Parathyroid adenoma (tissue), 2 donors: Measurements from ENCODE around the gene BCKDK.

Experiments used
- H2AFZ ChIP-seq: fragments of 300-600 bp; sonication (generic); one replicate; pipeline ENCODE4 v1.7.0; 2017; ENCODE audit warnings: antibody characterized with exemption, mild to moderate bottlenecking
- H3K27ac ChIP-seq: fragments of 300-600 bp; sonication (generic); one replicate; pipeline ENCODE4 v1.7.0; 2017
- H3K27me3 ChIP-seq: fragments of 300-600 bp; sonication (generic); one replicate; pipeline ENCODE4 v1.7.0; 2017; ENCODE audit warnings: low read length; ENCODE audit not compliant: control insufficient read depth, insufficient read depth
- H3K36me3 ChIP-seq: fragments of 300-600 bp; sonication (generic); one replicate; pipeline ENCODE4 v1.7.0; 2017; ENCODE audit warnings: low read length; ENCODE audit not compliant: control insufficient read depth, insufficient read depth
- H3K4me1 ChIP-seq: fragments of 300-600 bp; sonication (generic); one replicate; pipeline ENCODE4 v1.7.0; 2017; ENCODE audit warnings: control low read depth
- H3K4me2 ChIP-seq: fragments of 300-600 bp; sonication (generic); one replicate; pipeline ENCODE4 v1.7.0; 2017; ENCODE audit warnings: low read length
- H3K4me3 ChIP-seq: fragments of 300-600 bp; sonication (generic); one replicate; pipeline ENCODE4 v1.7.0; 2017; ENCODE audit warnings: low read depth, low read length
- H3K79me2 ChIP-seq: fragments of 300-600 bp; sonication (generic); one replicate; pipeline ENCODE4 v1.7.0; 2017; ENCODE audit warnings: control low read depth
- H3K9ac ChIP-seq: fragments of 300-600 bp; sonication (generic); one replicate; pipeline ENCODE4 v1.7.0; 2017; ENCODE audit warnings: mild to moderate bottlenecking
- H3K9me3 ChIP-seq: fragments of 300-600 bp; sonication (generic); one replicate; pipeline ENCODE4 v1.7.0; 2017; ENCODE audit warnings: low read length; ENCODE audit not compliant: control insufficient read depth
- CTCF ChIP-seq: fragments of 300-600 bp; sonication (generic); IDR thresholded peaks from one replicate; pipeline ENCODE4 v1.7.0; 2017; ENCODE audit warnings: antibody characterized with exemption, mild to moderate bottlenecking
- donor health status: primary hyperparathyroidism.

The BCKDK gene

GRCh38 chr16:31087481-31087880 is 20.7 kb upstream of the BCKDK start:
- Histone ChIP-seq H2AFZ (no peak overlapping the region), H3K9ac (no peak overlapping the region), H3K4me3 (no peak overlapping the region), H3K9me3 (no peaks in the 10 kb centered on the region), H3K36me3 (no peaks in the 10 kb centered on the region), H3K4me1 (no peaks in the 10 kb centered on the region), H3K4me2 (no peak overlapping the region), H3K79me2 (no peaks in the 10 kb centered on the region), H3K27me3 (no peaks in the 10 kb centered on the region), H3K27ac (no peak overlapping the region)
- TF ChIP-seq CTCF: no peak

GRCh38 chr16:31087971-31088370 is 20.2 kb upstream of the BCKDK start:
- Histone ChIP-seq H3K27ac (no peak overlapping the region), H2AFZ (no peak overlapping the region), H3K9ac (no peak overlapping the region)

GRCh38 chr16:31088459-31089183 is 19.6 kb upstream of the BCKDK start, which contains the start of gene PRSS53:
TSS of gene PRSS53 (minus strand) at chr16:31088943. CDS start at chr16:31088809, 134 bp downstream.
- no peak within 1 kb of the TSS for H3K9ac ChIP-seq
- H2AFZ ChIP-seq: no peak within 1 kb of the TSS
- no peaks in the 10 kb centered on the region for H3K36me3 ChIP-seq
- H3K4me2 ChIP-seq: no peak within 1 kb of the TSS
- H3K4me3 ChIP-seq: no peak within 1 kb of the TSS
- no peak for TF ChIP-seq CTCF
- H3K4me1 ChIP-seq: no peaks in the 10 kb centered on the region
- H3K9me3 ChIP-seq: no peaks in the 10 kb centered on the region
- H3K27me3 ChIP-seq: no peaks in the 10 kb centered on the region
- H3K79me2 ChIP-seq: no peaks in the 10 kb centered on the region
- H3K27ac ChIP-seq: no peak within 1 kb of the TSS

More at GRCh38 chr16:31087971-31088370, 20.2 kb upstream of the BCKDK start:
- Histone ChIP-seq H3K27me3 (no peaks in the 10 kb centered on the region), H3K4me2 (no peak overlapping the region), H3K9me3 (no peaks in the 10 kb centered on the region), H3K4me1 (no peaks in the 10 kb centered on the region), H3K79me2 (no peaks in the 10 kb centered on the region), H3K36me3 (no peaks in the 10 kb centered on the region), H3K4me3 (no peak overlapping the region)
- no peak for TF ChIP-seq CTCF

GRCh38 chr16:31089199-31089598 is 19.0 kb upstream of the BCKDK start:
- no peaks in the 10 kb centered on the region for H3K9me3 ChIP-seq
- H3K27me3 ChIP-seq: no peaks in the 10 kb centered on the region
- H3K4me1 ChIP-seq: no peaks in the 10 kb centered on the region
- H3K79me2 ChIP-seq: no peaks in the 10 kb centered on the region
- H3K27ac ChIP-seq: no peak overlapping the region
- no peak for TF ChIP-seq CTCF
- H3K36me3 ChIP-seq: no peaks in the 10 kb centered on the region
- H3K4me2 ChIP-seq: no peak overlapping the region
- H3K9ac ChIP-seq: no peak overlapping the region
- H3K4me3 ChIP-seq: no peak overlapping the region
- no peak overlapping the region for H2AFZ ChIP-seq

- Histone ChIP-seq H3K27me3 (no peaks in the 10 kb centered on the region), H3K9me3 (no peaks in the 10 kb centered on the region), H3K79me2 (no peaks in the 10 kb centered on the region), H3K4me3 (no peak overlapping the region), H3K36me3 (no peaks in the 10 kb centered on the region), H3K27ac (no peak overlapping the region), H3K4me1 (no peaks in the 10 kb centered on the region), H2AFZ (no peak overlapping the region), H3K9ac (no peak overlapping the region), H3K4me2 (no peak overlapping the region)
- TF ChIP-seq CTCF: no peak
These were observed 17.6 kb upstream of the BCKDK start for GRCh38 chr16:31090540-31090939.
